Esophagus squamous epithelium (tissue), 5 donors: Measurements from ENCODE around the gene PIGU. TPM values are rescaled to one million over a fixed set of nuclear protein-coding genes. Genes with fewer than 3 reads are reported as not detected.

Source experiments
- DNase-seq: peaks from one replicate; lab custom pipeline; 2025; lab: John Stamatoyannopoulos, UW
- H3K27ac ChIP-seq, 4 donors: fragments of 200-600 bp; sonication (generic); one replicate each; pipeline ENCODE4 v1.5.1; 2016 to 2019; ENCODE audit warnings: mild to moderate bottlenecking in 1 of 4
- H3K27me3 ChIP-seq, 4 donors: fragments of 200-600 bp; sonication (generic); 1 replicate in 3 of 4; 2 replicates in 1 of 4; pipeline versions ENCODE4 v1.5.1 to v1.6.0; 2017 to 2021; ENCODE audit warnings: antibody characterized with exemption in 1 of 4
- H3K36me3 ChIP-seq, 3 donors: fragments of 200-600 bp; sonication (generic); one replicate each; pipeline ENCODE4 v1.5.1; 2016 to 2019
- H3K4me1 ChIP-seq, 3 donors: fragments of 200-600 bp; sonication (generic); one replicate each; pipeline ENCODE4 v1.5.1; 2017 to 2019
- H3K4me3 ChIP-seq, 4 donors: fragments of 200-600 bp; sonication (generic); 1 replicate in 3 of 4; 2 replicates in 1 of 4; pipeline ENCODE4 v1.5.1; 2016 to 2019; ENCODE audit warnings: mild to moderate bottlenecking in 2 of 4, moderate library complexity in 1 of 4
- H3K9me3 ChIP-seq, 3 donors: fragments of 200-600 bp; sonication (generic); one replicate each; pipeline ENCODE4 v1.5.1; 2016 to 2019
- POLR2A ChIP-seq, 4 donors: fragments of 450-650 bp; IDR thresholded peaks; one replicate each; pipeline ENCODE4 v1.6.1; 2017; ENCODE audit warnings: antibody characterized with exemption in 4 of 4, mild to moderate bottlenecking in 4 of 4, moderate library complexity in 3 of 4
- WGBS, 2 donors: methylation state at CpG; one replicate each; pipeline ENCODE4 v1.1.5; 2018; 5-methylcytosine and 5-hydroxymethylcytosine counted together
- intact Hi-C: fragments of 100-400 bp; cut with DNase I; formaldehyde crosslinking; loops from one replicate; pipeline ENCODE4 v1.15.0; 2022
- total RNA-seq, 4 donors: library from RNA; depleted of rRNA; stranded (reverse); fragments of >200 nt; gene quantifications; one replicate each; pipeline ENCODE4 v1.1.0, GENCODE V29; 2016
- TF ChIP-seq, protein P1 (sequence below), 6 experiments: fragments of 450-650 bp in 4 of 6; fragments of 200-600 bp in 2 of 6; sonication (generic) in 2 of 6; IDR thresholded peaks; one replicate each; pipeline ENCODE4 v1.5.1; 2016 to 2019; ENCODE audit warnings: antibody characterized with exemption in 6 of 6, mild to moderate bottlenecking in 4 of 6, moderate library complexity in 4 of 6
- donor health status: DM: yes; HTN: yes; CAD: no.

PIGU gene
- total RNA-seq, 4 donors from 2014 or later = 14.8 to 27.1 (median 17.6) TPM

DNA sequence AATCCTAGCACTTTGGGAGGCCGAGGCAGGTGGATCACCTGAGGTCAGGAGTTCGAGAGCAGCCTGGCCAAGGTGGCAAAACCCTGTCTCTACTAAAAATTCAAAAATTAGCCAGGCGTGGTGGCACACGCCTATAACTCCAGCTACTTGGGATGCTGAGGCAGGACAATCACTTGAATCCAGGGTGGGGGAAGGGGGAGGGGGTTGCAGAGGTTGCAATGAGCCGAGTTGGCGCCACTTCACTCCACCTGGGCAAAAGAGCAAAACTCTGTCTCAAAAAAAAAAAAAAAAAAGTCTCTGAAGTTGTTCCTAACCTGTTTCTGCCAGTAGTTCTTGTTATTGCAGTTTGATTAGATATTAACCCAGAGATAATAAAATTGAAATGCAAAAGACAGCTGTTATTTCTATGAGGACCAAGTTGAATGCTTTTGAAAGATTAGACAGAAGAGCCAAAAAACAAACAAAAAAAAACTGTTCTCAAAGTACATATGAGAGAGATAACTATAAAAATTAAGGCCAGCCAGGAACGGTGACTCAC, 22.6 kb downstream of the PIGU start:
- Histone ChIP-seq H3K9me3 (no peaks in the 10 kb centered on the region), H3K36me3 (peaks cover 0 to 31% (median 0%) of the 10 kb centered on the region in 3 donors), H3K27ac (no peak overlapping the region), H3K4me3 (no peak overlapping the region), H3K4me1 (no peaks in the 10 kb centered on the region), H3K27me3 (no peaks in the 10 kb centered on the region)
- DNase-seq = no peak
- intact Hi-C loops = no loop called here
- TF ChIP-seq, protein P1, sequence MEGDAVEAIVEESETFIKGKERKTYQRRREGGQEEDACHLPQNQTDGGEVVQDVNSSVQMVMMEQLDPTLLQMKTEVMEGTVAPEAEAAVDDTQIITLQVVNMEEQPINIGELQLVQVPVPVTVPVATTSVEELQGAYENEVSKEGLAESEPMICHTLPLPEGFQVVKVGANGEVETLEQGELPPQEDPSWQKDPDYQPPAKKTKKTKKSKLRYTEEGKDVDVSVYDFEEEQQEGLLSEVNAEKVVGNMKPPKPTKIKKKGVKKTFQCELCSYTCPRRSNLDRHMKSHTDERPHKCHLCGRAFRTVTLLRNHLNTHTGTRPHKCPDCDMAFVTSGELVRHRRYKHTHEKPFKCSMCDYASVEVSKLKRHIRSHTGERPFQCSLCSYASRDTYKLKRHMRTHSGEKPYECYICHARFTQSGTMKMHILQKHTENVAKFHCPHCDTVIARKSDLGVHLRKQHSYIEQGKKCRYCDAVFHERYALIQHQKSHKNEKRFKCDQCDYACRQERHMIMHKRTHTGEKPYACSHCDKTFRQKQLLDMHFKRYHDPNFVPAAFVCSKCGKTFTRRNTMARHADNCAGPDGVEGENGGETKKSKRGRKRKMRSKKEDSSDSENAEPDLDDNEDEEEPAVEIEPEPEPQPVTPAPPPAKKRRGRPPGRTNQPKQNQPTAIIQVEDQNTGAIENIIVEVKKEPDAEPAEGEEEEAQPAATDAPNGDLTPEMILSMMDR (IDR thresholded peaks at IDR 0.05) = no peak
- no peak for TF ChIP-seq POLR2A (IDR thresholded peaks at IDR 0.05)
- 94 to 97% methylated on average over 3 to 5 of the region's 7 CpGs for WGBS, 2 donors

DNA sequence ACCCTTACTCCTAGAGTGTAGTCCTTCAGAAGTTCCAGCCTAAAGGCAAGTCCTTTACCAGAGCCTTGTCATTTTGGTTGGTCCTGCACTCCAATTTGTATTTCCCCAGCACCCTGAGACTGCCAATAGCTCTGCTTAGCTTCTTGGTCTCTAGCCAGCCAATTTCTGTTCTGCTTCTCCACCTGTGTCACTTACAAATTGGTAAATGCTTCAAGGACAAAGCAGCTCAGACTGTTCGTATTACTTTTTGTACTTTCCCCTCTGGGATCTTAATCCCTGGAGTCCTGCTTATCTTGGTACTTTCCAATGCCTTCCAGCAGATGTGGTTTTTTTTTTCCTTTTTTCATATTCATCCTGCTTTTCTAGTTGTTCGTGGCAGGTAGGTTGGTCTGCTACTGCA, 25.7 kb downstream of the PIGU start:
- TF ChIP-seq POLR2A (IDR thresholded peaks at IDR 0.05) = no peak
- TF ChIP-seq, protein P1 (IDR thresholded peaks at IDR 0.05) = no peak
- no peaks in the 10 kb centered on the region for H3K4me1 ChIP-seq
- H3K27me3 ChIP-seq = no peaks in the 10 kb centered on the region
- no peak overlapping the region for H3K4me3 ChIP-seq
- H3K27ac ChIP-seq = no peak overlapping the region
- intact Hi-C loops = no loop called here
- 72 to 92% methylated on average over 2 of the region's 2 CpGs for WGBS, 2 donors
- H3K9me3 ChIP-seq = no peaks in the 10 kb centered on the region
- peaks cover 0 to 24% (median 0%) of the 10 kb centered on the region in 3 donors for H3K36me3 ChIP-seq
- DNase-seq = no peak

DNA sequence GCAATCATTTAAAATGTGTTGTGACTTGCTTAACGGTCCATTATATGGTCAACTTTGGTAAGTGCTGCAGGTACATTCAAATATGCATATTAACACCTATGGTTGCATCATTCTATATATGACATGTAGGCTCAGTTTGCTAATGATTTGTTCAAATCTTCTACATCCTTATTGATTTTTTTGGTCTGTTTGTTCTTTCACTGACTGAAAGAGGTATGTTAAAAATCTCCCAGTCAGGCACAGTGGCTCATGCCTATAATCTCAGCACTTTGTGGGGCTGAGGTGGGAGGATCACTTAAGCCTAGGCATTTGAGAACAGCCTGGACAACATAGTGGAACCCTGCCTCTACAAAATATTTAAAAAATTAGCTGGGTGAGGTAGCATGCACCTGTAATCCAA, 29.2 kb downstream of the PIGU start:
- Histone ChIP-seq H3K27me3 (no peaks in the 10 kb centered on the region), H3K36me3 (peaks cover 0 to 26% (median 0%) of the 10 kb centered on the region in 3 donors), H3K4me1 (no peaks in the 10 kb centered on the region), H3K4me3 (no peak overlapping the region), H3K9me3 (no peaks in the 10 kb centered on the region), H3K27ac (no peak overlapping the region)
- no peak for DNase-seq
- intact Hi-C loops = no loop called here
- TF ChIP-seq, protein P1 (IDR thresholded peaks at IDR 0.05) = no peak
- TF ChIP-seq POLR2A (IDR thresholded peaks at IDR 0.05) = no peak
- WGBS, 2 donors = 88 to 100% methylated on average over 1 of the region's 1 CpG

DNA sequence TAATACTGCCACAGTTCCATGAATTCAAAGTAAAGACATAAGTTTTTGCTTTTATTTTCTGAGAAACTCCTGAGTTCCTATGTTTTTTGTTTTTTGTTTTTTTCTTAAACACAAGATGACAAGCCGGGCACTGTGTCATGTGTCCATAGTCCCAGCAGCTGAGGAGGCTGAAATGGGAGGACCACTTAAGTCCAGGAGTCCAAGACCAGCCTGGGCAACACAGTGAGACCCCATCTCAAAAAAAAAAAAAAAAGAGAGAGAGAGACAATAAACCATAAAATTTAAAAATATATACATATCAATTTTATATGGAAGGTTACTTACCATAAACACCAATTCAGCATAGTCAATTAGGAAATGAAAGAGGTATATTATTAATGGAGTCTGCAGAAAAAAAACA, 31.9 kb downstream of the PIGU start:
- 100% methylated on average over 1 of the region's 1 CpG for WGBS, 2 donors

DNA sequence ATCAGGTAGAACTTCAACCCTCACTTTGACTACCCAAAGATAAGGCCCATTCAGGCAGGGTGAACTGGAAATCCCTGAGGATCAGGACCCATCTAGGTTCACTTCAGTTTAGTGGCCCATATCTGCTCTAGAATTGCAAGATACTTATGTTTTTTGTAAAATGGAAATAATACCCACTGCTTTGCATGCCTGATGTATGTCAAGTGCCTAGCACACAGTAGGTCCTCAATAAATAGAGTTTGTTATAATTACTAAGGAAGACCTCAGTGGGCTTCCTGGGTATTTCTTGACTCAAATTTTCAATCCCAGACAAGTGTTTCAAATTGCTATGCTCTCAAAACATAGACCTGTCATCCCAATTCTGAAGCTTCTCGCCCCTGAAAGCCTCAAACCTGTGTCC, 32.5 kb downstream of the PIGU start:
- Histone ChIP-seq H3K4me1 (no peaks in the 10 kb centered on the region), H3K27ac (peak overlapping the region in 1 of 4 donors; percentile 40), H3K36me3 (peaks cover 0 to 37% (median 0%) of the 10 kb centered on the region in 3 donors), H3K9me3 (no peaks in the 10 kb centered on the region), H3K27me3 (no peaks in the 10 kb centered on the region), H3K4me3 (no peak overlapping the region)
- WGBS, 2 donors = 92 to 100% methylated on average over 1 of the region's 1 CpG
- no peak for TF ChIP-seq POLR2A (IDR thresholded peaks at IDR 0.05)
- TF ChIP-seq, protein P1 (IDR thresholded peaks at IDR 0.05) = no peak
- DNase-seq = no peak
- intact Hi-C loops = no loop called here

More for the DNA sequence above, 31.9 kb downstream of the PIGU start:
- Histone ChIP-seq H3K9me3 (no peaks in the 10 kb centered on the region), H3K4me3 (no peak overlapping the region), H3K27ac (no peak overlapping the region), H3K4me1 (no peaks in the 10 kb centered on the region), H3K36me3 (peaks cover 0 to 33% (median 0%) of the 10 kb centered on the region in 3 donors), H3K27me3 (no peaks in the 10 kb centered on the region)
- DNase-seq = no peak
- no peak for TF ChIP-seq POLR2A (IDR thresholded peaks at IDR 0.05)
- TF ChIP-seq, protein P1 (IDR thresholded peaks at IDR 0.05) = no peak
- intact Hi-C loops = no loop called here
